ENCODE data around the gene SGCG.

DNA sequence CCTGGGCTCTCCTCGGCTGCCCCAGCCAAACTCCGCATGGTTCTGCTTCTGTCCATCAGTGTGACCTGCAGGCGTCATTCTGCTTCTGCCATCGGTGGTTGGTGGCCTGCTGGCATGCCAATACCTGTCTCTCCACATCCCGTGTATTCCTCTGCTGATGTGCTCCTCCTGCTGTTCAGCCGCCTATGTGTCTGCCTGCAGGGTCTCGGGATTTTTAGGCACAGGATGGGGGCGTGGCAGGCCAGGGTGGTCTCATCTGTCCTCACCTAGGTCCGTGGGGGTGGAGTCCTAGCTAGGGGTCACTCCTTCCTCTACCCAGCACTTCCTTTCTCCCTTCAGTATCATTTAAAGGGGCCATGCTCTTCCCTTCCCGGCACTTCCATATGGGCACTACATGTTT lies 33.0 kb upstream of the SGCG start:
- TF ChIP-seq POLR2A (IDR thresholded peaks at IDR 0.05; ENCODE audit: low read depth, low read length) (no peak), TAF1 (IDR thresholded peaks at IDR 0.05; ENCODE audit: low read depth, low read length) (no peak), SPI1 (IDR thresholded peaks at IDR 0.05; ENCODE audit: low read depth, low read length) (no peak)
